ENCODE results near the gene ELMO3. TPM values are rescaled to one million over a fixed set of nuclear protein-coding genes. Genes with fewer than 3 reads are reported as not detected.

ELMO3 gene
- total RNA-seq, 6 donors from 2014 or later = 17.4 to 26.2 (median 24.4) TPM

DNA sequence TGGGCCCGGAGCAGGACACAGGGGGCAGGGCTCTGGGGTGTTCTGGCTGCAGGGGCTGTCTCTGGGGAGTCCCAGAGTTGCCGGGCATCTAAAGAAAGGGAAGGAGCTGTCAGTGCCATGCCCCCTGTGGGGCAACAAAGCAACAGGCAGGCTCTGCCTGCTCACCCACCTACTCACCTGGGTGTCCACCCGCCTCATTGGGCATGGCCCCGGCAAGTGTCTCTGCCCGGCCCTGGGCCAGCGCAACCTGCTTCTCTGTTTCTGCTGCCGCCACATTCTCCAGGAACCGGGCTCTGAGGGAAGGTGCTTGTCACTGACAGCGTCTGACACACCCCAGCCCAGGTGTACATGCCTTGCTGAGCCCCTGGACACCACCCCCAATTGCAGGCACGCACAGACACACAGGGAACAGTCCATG, 35.3 kb downstream of the ELMO3 start:
- H3K36me3 ChIP-seq = peaks cover 80 to 100% (median 97%) of the 10 kb centered on the region in 4 donors

GRCh38 chr16:67235816-67236562, 37.1 kb downstream of the ELMO3 start:
- TF ChIP-seq, protein P1, sequence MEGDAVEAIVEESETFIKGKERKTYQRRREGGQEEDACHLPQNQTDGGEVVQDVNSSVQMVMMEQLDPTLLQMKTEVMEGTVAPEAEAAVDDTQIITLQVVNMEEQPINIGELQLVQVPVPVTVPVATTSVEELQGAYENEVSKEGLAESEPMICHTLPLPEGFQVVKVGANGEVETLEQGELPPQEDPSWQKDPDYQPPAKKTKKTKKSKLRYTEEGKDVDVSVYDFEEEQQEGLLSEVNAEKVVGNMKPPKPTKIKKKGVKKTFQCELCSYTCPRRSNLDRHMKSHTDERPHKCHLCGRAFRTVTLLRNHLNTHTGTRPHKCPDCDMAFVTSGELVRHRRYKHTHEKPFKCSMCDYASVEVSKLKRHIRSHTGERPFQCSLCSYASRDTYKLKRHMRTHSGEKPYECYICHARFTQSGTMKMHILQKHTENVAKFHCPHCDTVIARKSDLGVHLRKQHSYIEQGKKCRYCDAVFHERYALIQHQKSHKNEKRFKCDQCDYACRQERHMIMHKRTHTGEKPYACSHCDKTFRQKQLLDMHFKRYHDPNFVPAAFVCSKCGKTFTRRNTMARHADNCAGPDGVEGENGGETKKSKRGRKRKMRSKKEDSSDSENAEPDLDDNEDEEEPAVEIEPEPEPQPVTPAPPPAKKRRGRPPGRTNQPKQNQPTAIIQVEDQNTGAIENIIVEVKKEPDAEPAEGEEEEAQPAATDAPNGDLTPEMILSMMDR (IDR thresholded peaks at IDR 0.05) = no peak
- TF ChIP-seq EP300 (IDR thresholded peaks at IDR 0.05) = no peak
- TF ChIP-seq POLR2A (IDR thresholded peaks at IDR 0.05) = no peak
- TF ChIP-seq POLR2AphosphoS5 (IDR thresholded peaks at IDR 0.05) = no peak
- no peak for DNase-seq
- H3K4me3 ChIP-seq = no peak overlapping the region
- peaks cover 16 to 36% (median 22%) of the 10 kb centered on the region in 4 donors for H3K4me1 ChIP-seq
- no peaks in the 10 kb centered on the region for H3K27me3 ChIP-seq
- 82 to 89% methylated on average over 14 to 17 of the region's 17 CpGs for WGBS, 2 donors
- peak overlapping the region; percentile 14 to 56 (median 35) for H3K27ac ChIP-seq
- H3K36me3 ChIP-seq = peaks cover 63 to 90% (median 81%) of the 10 kb centered on the region in 4 donors
- H3K9me3 ChIP-seq = no peaks in the 10 kb centered on the region
- ATAC-seq (ENCODE audit: low FRiP score in 2 of 2) = no peak

More for the DNA sequence above, 35.3 kb downstream of the ELMO3 start:
- DNase-seq (peak in 1 of 2 donors; percentile 50), ATAC-seq (ENCODE audit: low FRiP score in 2 of 2) (no peak)
- no peak overlapping the region for H3K4me3 ChIP-seq
- 90 to 95% methylated on average over 2 to 10 of the region's 10 CpGs for WGBS, 2 donors
- TF ChIP-seq, protein P1 (IDR thresholded peaks at IDR 0.05) = no peak
- no peak for TF ChIP-seq POLR2AphosphoS5 (IDR thresholded peaks at IDR 0.05)
- TF ChIP-seq EP300 (IDR thresholded peaks at IDR 0.05) = no peak
- no peak for TF ChIP-seq POLR2A (IDR thresholded peaks at IDR 0.05)
- peaks cover 0 to 18% (median 5%) of the 10 kb centered on the region in 4 donors for H3K4me1 ChIP-seq
- peak overlapping the region in 1 of 4 donors; percentile 30 for H3K27ac ChIP-seq
- H3K9me3 ChIP-seq = no peaks in the 10 kb centered on the region
- H3K27me3 ChIP-seq = no peaks in the 10 kb centered on the region

DNA sequence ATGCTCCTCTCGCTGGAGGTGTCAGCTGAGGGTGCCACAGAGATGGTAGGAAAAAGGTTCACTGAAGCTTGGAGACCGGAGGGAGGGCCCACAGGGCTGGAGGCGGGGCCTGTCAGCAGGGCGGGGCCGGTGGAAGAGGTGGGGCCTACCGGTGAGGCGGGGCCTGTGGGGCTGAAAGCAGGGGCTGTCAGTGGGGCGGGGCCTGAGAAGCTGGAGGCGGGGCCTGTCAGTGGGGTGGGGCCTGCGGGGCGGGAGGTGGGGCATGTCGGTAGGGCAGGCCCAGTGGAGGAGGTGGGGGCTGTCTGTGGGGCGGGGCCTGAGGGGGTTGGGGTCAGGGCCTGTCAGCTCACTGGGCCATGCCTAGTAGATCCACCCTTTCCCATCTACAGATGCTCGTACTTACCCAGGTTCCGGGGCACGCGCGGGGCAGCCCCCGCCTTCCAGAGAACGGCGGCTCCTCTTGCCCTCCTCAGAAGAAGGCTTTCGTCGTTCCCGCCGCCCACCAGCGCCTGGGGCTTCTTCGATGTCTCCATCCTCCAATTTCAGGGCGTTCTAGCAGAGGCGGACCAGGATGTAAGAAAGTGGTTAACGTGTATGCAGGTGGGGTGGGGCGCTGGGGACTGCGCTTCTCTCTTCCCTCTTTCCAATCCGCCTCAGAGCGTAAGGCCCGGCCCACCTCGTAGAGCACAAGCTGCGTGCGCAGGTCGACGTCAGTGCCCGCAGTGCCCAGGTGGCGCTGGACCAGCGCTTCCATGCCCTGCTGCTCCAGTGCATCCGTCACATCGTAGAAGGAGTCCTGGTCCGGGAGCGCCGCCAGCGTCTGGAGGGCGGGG, 37.8 kb downstream of the ELMO3 start:
- DNase-seq (peak in 1 of 2 donors; percentile 91), ATAC-seq (ENCODE audit: low FRiP score in 2 of 2) (peak in 1 of 2 donors; percentile 54)
- Histone ChIP-seq H3K4me1 (peaks cover 23 to 43% (median 30%) of the 10 kb centered on the region in 4 donors), H3K4me3 (no peak overlapping the region), H3K27me3 (no peaks in the 10 kb centered on the region), H3K27ac (peak overlapping the region; percentile 14 to 56 (median 35)), H3K36me3 (peaks cover 55 to 82% (median 73%) of the 10 kb centered on the region in 4 donors), H3K9me3 (no peaks in the 10 kb centered on the region)
- 89 to 92% methylated on average over 35 to 47 of the region's 50 CpGs for WGBS, 2 donors
- TF ChIP-seq POLR2AphosphoS5 (IDR thresholded peaks at IDR 0.05) (no peak), POLR2A (IDR thresholded peaks at IDR 0.05) (no peak), EP300 (IDR thresholded peaks at IDR 0.05) (no peak)
- TF ChIP-seq, protein P1 (IDR thresholded peaks at IDR 0.05) = no peak

- Histone ChIP-seq H3K4me3 (no peak overlapping the region), H3K9me3 (no peaks in the 10 kb centered on the region), H3K4me1 (peaks cover 32 to 52% (median 39%) of the 10 kb centered on the region in 4 donors), H3K27ac (peak overlapping the region in 1 of 4 donors; percentile 46), H3K36me3 (peaks cover 53 to 74% (median 67%) of the 10 kb centered on the region in 4 donors), H3K27me3 (no peaks in the 10 kb centered on the region)
- TF ChIP-seq POLR2AphosphoS5 (IDR thresholded peaks at IDR 0.05) = no peak
- no peak for TF ChIP-seq POLR2A (IDR thresholded peaks at IDR 0.05)
- TF ChIP-seq EP300 (IDR thresholded peaks at IDR 0.05) = no peak
- TF ChIP-seq, protein P1 (IDR thresholded peaks at IDR 0.05) = no peak
- no peak for ATAC-seq (ENCODE audit: low FRiP score in 2 of 2)
- DNase-seq = no peak
- WGBS, 2 donors = 84 to 87% methylated on average over 15 to 16 of the region's 16 CpGs
Observed at GRCh38 chr16:67237396-67238277, 38.7 kb downstream of the ELMO3 start.

All from upper lobe of left lung (tissue), 6 donors.